PC-9 (cell line): Measurements from ENCODE around the gene DLGAP1.

Experiments
- CTCF ChIP-seq: fragments of 200-600 bp; sonication (generic); conservative IDR thresholded peaks from 2 replicates; pipeline ENCODE4 v1.6.1; 2017; ENCODE audit warnings: mixed run types, antibody characterized with exemption, mild to moderate bottlenecking, moderate library complexity
- EZH2 ChIP-seq: fragments of 200-600 bp; sonication (generic); IDR thresholded peaks from 2 replicates; pipeline ENCODE4 v1.8.0; 2017; ENCODE audit warnings: antibody characterized with exemption, low read depth

- TF ChIP-seq EZH2 (no peak), CTCF (no peak)
Observed at GRCh38 chr18:3451989-3452749, 1002.9 kb downstream of the DLGAP1 start.
